Esophagus muscularis mucosa (tissue), 4 donors: ENCODE results near the gene CNIH2. TPM values are rescaled to one million over a fixed set of nuclear protein-coding genes. Genes with fewer than 3 reads are reported as not detected.

Experiments used
- DNase-seq: peaks from one replicate; pipeline ENCODE4 v3.0.0-alpha.2; 2017; ENCODE audit errors: extremely low spot score
- H3K27ac ChIP-seq, 4 donors: fragments of 200-600 bp; sonication (generic); replicated peaks in 1 of 4; 1 replicate in 3 of 4; 2 replicates in 1 of 4; pipeline ENCODE4 v1.5.1; 2016 to 2019; ENCODE audit warnings: mild to moderate bottlenecking in 1 of 4
- H3K27me3 ChIP-seq, 4 donors: fragments of 200-600 bp; sonication (generic); one replicate each; pipeline versions ENCODE4 v1.5.1 to v1.6.0; 2016 to 2019
- H3K36me3 ChIP-seq, 4 donors: fragments of 200-600 bp; sonication (generic); one replicate each; pipeline ENCODE4 v1.5.1; 2016 to 2019
- H3K4me1 ChIP-seq, 4 donors: fragments of 200-600 bp; sonication (generic); one replicate each; pipeline ENCODE4 v1.5.1; 2016 to 2019
- H3K4me3 ChIP-seq, 4 donors: fragments of 200-600 bp; sonication (generic); 1 replicate in 2 of 4; 2 replicates in 2 of 4; pipeline ENCODE4 v1.5.1; 2016 to 2019; ENCODE audit warnings: mild to moderate bottlenecking in 4 of 4, moderate library complexity in 1 of 4
- H3K9me3 ChIP-seq, 4 donors: fragments of 200-600 bp; sonication (generic); 1 replicate in 3 of 4; 2 replicates in 1 of 4; pipeline ENCODE4 v1.5.1; 2016 to 2019
- EP300 ChIP-seq: sonication (generic); formaldehyde crosslinking; IDR thresholded peaks from one replicate; pipeline ENCODE4 v1.6.1; 2017; ENCODE audit warnings: antibody characterized with exemption
- POLR2A ChIP-seq: fragments of 450-650 bp; IDR thresholded peaks from one replicate; pipeline ENCODE4 v1.6.1; 2017; ENCODE audit warnings: antibody characterized with exemption, moderate library complexity, mild to moderate bottlenecking, low read depth
- POLR2AphosphoS5 ChIP-seq, 2 donors: sonication (generic); formaldehyde crosslinking; IDR thresholded peaks; one replicate each; pipeline ENCODE4 v1.6.1; 2017; ENCODE audit warnings: antibody characterized with exemption in 2 of 2
- WGBS: methylation state at CpG from one replicate; pipeline ENCODE4 v1.1.5; 2018; 5-methylcytosine and 5-hydroxymethylcytosine counted together
- intact Hi-C: fragments of 100-400 bp; cut with DNase I; formaldehyde crosslinking; loops from one replicate; pipeline ENCODE4 v1.15.1; 2023
- total RNA-seq, 4 donors: library from RNA; depleted of rRNA; stranded (reverse); fragments of >200 nt; gene quantifications; one replicate each; pipeline versions ENCODE4 v1.1.0 to v1.2.1, GENCODE V29; 2016
- TF ChIP-seq, protein P1 (sequence below), 3 experiments: fragments of 200-600 bp in 2 of 3; fragments of 450-650 bp in 1 of 3; sonication (generic) in 2 of 3; IDR thresholded peaks; one replicate each; pipeline ENCODE4 v1.5.1; 2017 to 2019; ENCODE audit warnings: antibody characterized with exemption in 3 of 3, mild to moderate bottlenecking in 2 of 3, moderate library complexity in 1 of 3

The CNIH2 gene
- total RNA-seq, 4 donors from 2014 or later: 0.40 TPM; not detected in 3

GRCh38 chr11:66267379-66268243 is 10.4 kb upstream of the CNIH2 start:
- DNase-seq: peak; percentile 98
- under 1% methylated on average over 23 of the region's 61 CpGs for WGBS
- peak overlapping the region; percentile 95 to 98 (median 97) for H3K27ac ChIP-seq
- peaks cover 18 to 58% (median 50%) of the 10 kb centered on the region in 4 donors for H3K36me3 ChIP-seq
- TF ChIP-seq, protein P1, sequence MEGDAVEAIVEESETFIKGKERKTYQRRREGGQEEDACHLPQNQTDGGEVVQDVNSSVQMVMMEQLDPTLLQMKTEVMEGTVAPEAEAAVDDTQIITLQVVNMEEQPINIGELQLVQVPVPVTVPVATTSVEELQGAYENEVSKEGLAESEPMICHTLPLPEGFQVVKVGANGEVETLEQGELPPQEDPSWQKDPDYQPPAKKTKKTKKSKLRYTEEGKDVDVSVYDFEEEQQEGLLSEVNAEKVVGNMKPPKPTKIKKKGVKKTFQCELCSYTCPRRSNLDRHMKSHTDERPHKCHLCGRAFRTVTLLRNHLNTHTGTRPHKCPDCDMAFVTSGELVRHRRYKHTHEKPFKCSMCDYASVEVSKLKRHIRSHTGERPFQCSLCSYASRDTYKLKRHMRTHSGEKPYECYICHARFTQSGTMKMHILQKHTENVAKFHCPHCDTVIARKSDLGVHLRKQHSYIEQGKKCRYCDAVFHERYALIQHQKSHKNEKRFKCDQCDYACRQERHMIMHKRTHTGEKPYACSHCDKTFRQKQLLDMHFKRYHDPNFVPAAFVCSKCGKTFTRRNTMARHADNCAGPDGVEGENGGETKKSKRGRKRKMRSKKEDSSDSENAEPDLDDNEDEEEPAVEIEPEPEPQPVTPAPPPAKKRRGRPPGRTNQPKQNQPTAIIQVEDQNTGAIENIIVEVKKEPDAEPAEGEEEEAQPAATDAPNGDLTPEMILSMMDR (IDR thresholded peaks at IDR 0.05): peak in 1 of 3 experiments; percentile 19
- peak; percentile 85 to 90 for TF ChIP-seq POLR2AphosphoS5 (IDR thresholded peaks at IDR 0.05)
- TF ChIP-seq EP300: no peak
- TF ChIP-seq POLR2A: peak; percentile 53
- no peaks in the 10 kb centered on the region for H3K9me3 ChIP-seq
- intact Hi-C loops: no loop called here
- H3K4me1 ChIP-seq: peaks cover 28 to 59% (median 45%) of the 10 kb centered on the region in 4 donors
- H3K27me3 ChIP-seq: no peaks in the 10 kb centered on the region
- peak overlapping the region; percentile 71 to 95 (median 83) for H3K4me3 ChIP-seq

DNA sequence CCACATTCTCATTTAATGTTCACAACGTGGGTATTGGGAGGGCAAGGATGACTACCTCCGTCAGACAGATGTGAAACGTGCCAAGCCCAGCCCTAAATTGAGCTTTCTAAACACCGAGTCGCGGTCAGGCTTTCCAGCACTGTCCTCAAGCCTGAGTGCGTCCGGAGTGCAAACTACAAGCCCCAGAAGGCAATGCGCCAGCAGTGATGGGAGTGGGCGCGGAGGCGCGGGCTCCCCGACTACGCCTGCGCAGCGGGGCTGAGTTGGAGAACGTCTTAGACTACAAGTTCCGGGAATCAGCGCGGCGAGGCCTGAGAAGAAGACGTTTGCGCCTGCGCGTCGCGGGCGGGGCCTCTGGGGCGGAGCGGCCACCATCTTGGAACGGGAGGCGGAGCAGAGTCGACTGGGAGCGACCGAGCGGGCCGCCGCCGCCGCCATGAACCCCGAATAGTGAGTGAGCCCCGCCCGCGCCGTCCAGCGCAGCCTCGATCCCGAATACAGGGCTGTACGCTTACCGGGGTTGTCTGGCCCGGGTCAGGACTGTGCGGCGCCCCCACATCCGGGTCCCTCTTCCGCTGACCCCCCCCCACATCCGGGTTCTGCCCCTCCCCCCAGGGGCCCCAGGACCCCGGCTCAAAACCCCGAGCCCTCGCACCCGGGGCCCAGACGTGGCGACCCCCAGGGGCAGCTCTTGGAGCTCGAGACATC is 9.6 kb upstream of the CNIH2 start, which contains the start of gene RAB1B:
Gene RAB1B, plus strand, starts transcription at position 396 of the 708 bp plus-strand sequence. Its CDS starts 41 bp downstream, at position 437.
- peak within 1 kb of the TSS; percentile 95 to 98 (median 97) for H3K27ac ChIP-seq
- intact Hi-C loops: no loop called here
- WGBS: 0% methylated on average over 26 of the region's 64 CpGs
- H3K9me3 ChIP-seq: no peaks in the 10 kb centered on the region
- H3K36me3 ChIP-seq: peaks cover 18 to 58% (median 50%) of the 10 kb centered on the region in 4 donors
- TF ChIP-seq EP300: no peak
- peak; percentile 96 to 97 for TF ChIP-seq POLR2AphosphoS5 (IDR thresholded peaks at IDR 0.05)
- TF ChIP-seq, protein P1 (IDR thresholded peaks at IDR 0.05): no peak
- peak; percentile 57 for TF ChIP-seq POLR2A
- no peaks in the 10 kb centered on the region for H3K27me3 ChIP-seq
- peaks cover 28 to 60% (median 45%) of the 10 kb centered on the region in 4 donors for H3K4me1 ChIP-seq
- H3K4me3 ChIP-seq: peak within 1 kb of the TSS; percentile 71 to 95 (median 83)
- DNase-seq: peak; percentile 100

DNA sequence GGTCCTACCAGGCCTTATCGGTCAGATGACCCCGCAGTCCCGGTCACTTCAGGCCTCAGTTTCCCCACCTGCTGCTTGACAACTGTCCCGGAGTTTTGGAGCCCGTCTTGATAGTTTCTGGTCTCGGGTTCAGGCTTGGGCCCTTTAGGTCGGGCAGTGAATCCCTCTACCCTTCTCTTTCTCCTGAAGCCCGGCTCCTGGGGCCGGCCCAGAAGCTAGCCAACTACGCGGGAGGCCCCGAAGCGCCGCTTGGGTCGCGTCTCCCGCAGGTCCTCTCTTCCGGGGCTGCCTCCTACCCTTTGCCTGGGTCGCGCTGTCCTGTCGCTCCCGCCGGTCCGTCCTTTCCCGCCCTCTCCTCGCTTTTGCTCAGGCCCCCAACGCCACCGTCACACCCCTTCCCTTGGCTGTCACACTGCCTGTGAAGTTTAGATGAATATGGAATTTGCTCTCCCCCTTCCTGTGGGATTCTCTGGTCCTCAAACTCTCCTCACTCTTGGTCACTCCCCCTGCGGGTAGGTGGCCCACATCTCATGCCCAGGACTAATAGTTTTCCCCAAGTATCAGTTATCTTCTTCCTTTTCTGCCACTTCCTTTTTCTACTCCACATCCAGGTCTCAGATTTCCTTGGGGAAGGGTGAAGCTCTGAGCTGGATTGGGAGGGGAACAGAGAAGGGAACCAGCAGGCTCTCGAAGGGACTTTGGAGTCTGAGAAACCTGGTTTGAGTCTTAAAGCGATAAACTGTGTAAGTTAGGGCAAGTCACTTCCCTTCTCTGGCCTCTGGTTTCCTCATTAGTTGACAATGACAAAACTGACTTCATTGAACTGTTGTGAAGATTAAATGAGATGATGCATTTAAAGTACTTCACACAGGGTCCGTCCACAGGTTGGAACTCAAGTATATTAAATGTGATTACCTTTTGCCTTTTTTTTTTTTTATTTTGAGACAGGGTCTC is 8.7 kb upstream of the CNIH2 start:
- intact Hi-C loops: no loop called here
- Histone ChIP-seq H3K4me3 (peak overlapping the region; percentile 71 to 95 (median 83)), H3K27me3 (no peaks in the 10 kb centered on the region), H3K9me3 (no peaks in the 10 kb centered on the region), H3K4me1 (peaks cover 28 to 60% (median 45%) of the 10 kb centered on the region in 4 donors), H3K36me3 (peaks cover 27 to 58% (median 51%) of the 10 kb centered on the region in 4 donors), H3K27ac (peak overlapping the region; percentile 95 to 98 (median 97))
- no peak for DNase-seq
- WGBS: 2% methylated on average over 28 of the region's 32 CpGs
- TF ChIP-seq, protein P1 (IDR thresholded peaks at IDR 0.05): peak in 1 of 3 experiments; percentile 5
- no peak for TF ChIP-seq POLR2A

DNA sequence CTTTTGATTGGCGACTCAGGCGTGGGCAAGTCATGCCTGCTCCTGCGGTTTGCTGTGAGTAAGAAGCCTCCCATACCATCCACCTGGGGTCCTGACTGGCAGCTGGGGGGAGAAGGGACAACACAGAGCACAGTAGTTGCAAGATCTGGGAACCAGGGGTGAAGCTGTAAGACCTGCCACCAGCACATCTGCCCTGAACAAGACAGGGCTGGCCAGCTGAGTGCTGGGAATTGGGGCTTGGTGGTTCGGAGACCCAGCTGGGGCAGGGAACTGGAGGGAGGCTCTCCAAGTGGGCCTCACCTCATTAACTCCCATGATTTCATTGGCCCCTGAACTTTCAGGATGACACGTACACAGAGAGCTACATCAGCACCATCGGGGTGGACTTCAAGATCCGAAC is 6.2 kb upstream of the CNIH2 start:
- Histone ChIP-seq H3K27ac (no peak overlapping the region), H3K27me3 (no peaks in the 10 kb centered on the region), H3K4me1 (peaks cover 20 to 44% (median 31%) of the 10 kb centered on the region in 4 donors), H3K4me3 (no peak overlapping the region), H3K36me3 (peaks cover 35 to 61% (median 54%) of the 10 kb centered on the region in 4 donors), H3K9me3 (no peaks in the 10 kb centered on the region)
- intact Hi-C loops: no loop called here
- DNase-seq: no peak
- TF ChIP-seq POLR2AphosphoS5 (IDR thresholded peaks at IDR 0.05) (no peak), EP300 (no peak), POLR2A (no peak)
- TF ChIP-seq, protein P1 (IDR thresholded peaks at IDR 0.05): no peak
- 87% methylated on average over 6 of the region's 7 CpGs for WGBS
